ENCODE data around the gene RUBCN. TPM values are rescaled to one million over a fixed set of nuclear protein-coding genes. Genes with fewer than 3 reads are reported as not detected.
A peak's percentile ranks its signal among the peaks of the same experiment; 100 is the strongest.

RUBCN gene
- 10 to 100 TPM in 7 of 8 experiments, 1 to 10 TPM in 1; 5.3 to 21.6 (median 15.3) TPM for total RNA-seq

GRCh38 chr3:197736491-197737318 is at the start of gene RUBCN:
RUBCN (minus strand) TSS chr3:197736904; CDS start chr3:197736719, 185 bp downstream.
- peak; percentile 95 to 98 (median 97) for ATAC-seq (replicated peaks in 6 of 8)
- Histone ChIP-seq H3K4me3 (peak within 1 kb of the TSS; percentile 89 to 97 (median 92)), H3K27ac (peak within 1 kb of the TSS; percentile 59 to 69), H3K4me1 (replicated peaks in 1 of 2) (peaks cover 9 to 16% of the 10 kb centered on the region in 2 donors)
- in situ Hi-C loops (cut with MboI; ENCODE audit: low pct_unique_long_range_greater_than_20kb in 2 of 9, low sequenced_read_pairs in 9 of 9, unreplicated experiment in 9 of 9): no loop called here
- 0 to 4% methylated on average over 1 to 4 of the region's 92 CpGs; no CpG with 5 or more reads in 8 of the 10 experiments for WGBS, 10 experiments

GRCh38 chr3:197784019-197784585 is 47.4 kb upstream of the RUBCN start:
- Histone ChIP-seq H3K4me3 (no peak overlapping the region), H3K4me1 (replicated peaks in 1 of 2) (no peaks in the 10 kb centered on the region), H3K27ac (no peak overlapping the region)
- ATAC-seq (replicated peaks in 6 of 8): no peak
- in situ Hi-C loops (cut with MboI; ENCODE audit: low pct_unique_long_range_greater_than_20kb in 2 of 9, low sequenced_read_pairs in 9 of 9, unreplicated experiment in 9 of 9): no loop called here
- 86 to 100% (median 96%) methylated on average over 1 to 7 of the region's 7 CpGs for WGBS, 10 experiments

GRCh38 chr3:197782230-197782629 is 45.5 kb upstream of the RUBCN start:
- H3K4me1 ChIP-seq (replicated peaks in 1 of 2): no peaks in the 10 kb centered on the region
- 40 to 100% (median 83%) methylated on average over 1 to 3 of the region's 4 CpGs; no CpG with 5 or more reads in 1 of the 10 experiments for WGBS, 10 experiments
- H3K27ac ChIP-seq: no peak overlapping the region
- no peak overlapping the region for H3K4me3 ChIP-seq
- in situ Hi-C loops (cut with MboI; ENCODE audit: low pct_unique_long_range_greater_than_20kb in 2 of 9, low sequenced_read_pairs in 9 of 9, unreplicated experiment in 9 of 9): no loop called here
- ATAC-seq (replicated peaks in 6 of 8): no peak

GRCh38 chr3:197775317-197775716 is 38.6 kb upstream of the RUBCN start:
- ATAC-seq (replicated peaks in 6 of 8): no peak
- H3K27ac ChIP-seq: no peak overlapping the region
- H3K4me1 ChIP-seq (replicated peaks in 1 of 2): no peaks in the 10 kb centered on the region
- in situ Hi-C loops (cut with MboI; ENCODE audit: low pct_unique_long_range_greater_than_20kb in 2 of 9, low sequenced_read_pairs in 9 of 9, unreplicated experiment in 9 of 9): no loop called here
- H3K4me3 ChIP-seq: no peak overlapping the region
- 70 to 100% (median 95%) methylated on average over 2 to 7 of the region's 7 CpGs; no CpG with 5 or more reads in 1 of the 10 experiments for WGBS, 10 experiments

GRCh38 chr3:197761784-197762183 is 25.1 kb upstream of the RUBCN start:
- Histone ChIP-seq H3K4me3 (no peak overlapping the region), H3K4me1 (replicated peaks in 1 of 2) (no peaks in the 10 kb centered on the region), H3K27ac (no peak overlapping the region)
- in situ Hi-C loops (cut with MboI; ENCODE audit: low pct_unique_long_range_greater_than_20kb in 2 of 9, low sequenced_read_pairs in 9 of 9, unreplicated experiment in 9 of 9): no loop called here
- no peak for ATAC-seq (replicated peaks in 6 of 8)

- WGBS, 10 experiments: 92 to 100% (median 100%) methylated on average over 3 to 4 of the region's 4 CpGs; no CpG with 5 or more reads in 3 of the 10 experiments
- ATAC-seq (replicated peaks in 6 of 8): no peak
- no peak overlapping the region for H3K27ac ChIP-seq
- in situ Hi-C loops (cut with MboI; ENCODE audit: low pct_unique_long_range_greater_than_20kb in 2 of 9, low sequenced_read_pairs in 9 of 9, unreplicated experiment in 9 of 9): no loop called here
- no peaks in the 10 kb centered on the region for H3K4me1 ChIP-seq (replicated peaks in 1 of 2)
- no peak overlapping the region for H3K4me3 ChIP-seq
Observed at GRCh38 chr3:197758512-197758911, 21.8 kb upstream of the RUBCN start.

- peaks cover 5 to 12% of the 10 kb centered on the region in 2 donors for H3K4me1 ChIP-seq (replicated peaks in 1 of 2)
- 77 to 100% (median 93%) methylated on average over 2 to 3 of the region's 3 CpGs for WGBS, 10 experiments
- H3K4me3 ChIP-seq: no peak overlapping the region
- no peak overlapping the region for H3K27ac ChIP-seq
- in situ Hi-C loops (cut with MboI; ENCODE audit: low pct_unique_long_range_greater_than_20kb in 2 of 9, low sequenced_read_pairs in 9 of 9, unreplicated experiment in 9 of 9): no loop called here
- no peak for ATAC-seq (replicated peaks in 6 of 8)
Observed at GRCh38 chr3:197756704-197757103, 20.0 kb upstream of the RUBCN start.

- H3K4me1 ChIP-seq (replicated peaks in 1 of 2): peaks cover 5 to 13% of the 10 kb centered on the region in 2 donors
- no peak overlapping the region for H3K4me3 ChIP-seq
- ATAC-seq (replicated peaks in 6 of 8): no peak
- in situ Hi-C loops (cut with MboI; ENCODE audit: low pct_unique_long_range_greater_than_20kb in 2 of 9, low sequenced_read_pairs in 9 of 9, unreplicated experiment in 9 of 9): no loop called here
- 76 to 100% (median 100%) methylated on average over 2 to 3 of the region's 3 CpGs for WGBS, 10 experiments
- no peak overlapping the region for H3K27ac ChIP-seq
Observed at GRCh38 chr3:197753263-197753662, 16.6 kb upstream of the RUBCN start.

GRCh38 chr3:197752107-197752506 is 15.4 kb upstream of the RUBCN start:
- no peak for ATAC-seq (replicated peaks in 6 of 8)
- Histone ChIP-seq H3K4me1 (replicated peaks in 1 of 2) (peaks cover 5 to 13% of the 10 kb centered on the region in 2 donors), H3K27ac (no peak overlapping the region), H3K4me3 (peak overlapping the region; percentile 62 to 77 (median 68))
- in situ Hi-C loops (cut with MboI; ENCODE audit: low pct_unique_long_range_greater_than_20kb in 2 of 9, low sequenced_read_pairs in 9 of 9, unreplicated experiment in 9 of 9): no loop called here
- WGBS, 10 experiments: 20 to 100% (median 71%) methylated on average over 1 to 4 of the region's 5 CpGs; no CpG with 5 or more reads in 5 of the 10 experiments

- Histone ChIP-seq H3K4me1 (replicated peaks in 1 of 2) (peaks cover 5 to 13% of the 10 kb centered on the region in 2 donors), H3K27ac (peak overlapping the region; percentile 78 to 87), H3K4me3 (peak overlapping the region; percentile 62 to 77 (median 68))
- ATAC-seq (replicated peaks in 6 of 8): peak in 2 of 8 experiments; percentile 4 to 13
- in situ Hi-C loops (cut with MboI; ENCODE audit: low pct_unique_long_range_greater_than_20kb in 2 of 9, low sequenced_read_pairs in 9 of 9, unreplicated experiment in 9 of 9): no loop called here
- WGBS, 10 experiments: 0 to 8% (median 3%) methylated on average over 3 to 26 of the region's 36 CpGs; no CpG with 5 or more reads in 1 of the 10 experiments
Observed at GRCh38 chr3:197750858-197751737, 14.4 kb upstream of the RUBCN start.

- H3K4me1 ChIP-seq (replicated peaks in 1 of 2): peaks cover 5 to 13% of the 10 kb centered on the region in 2 donors
- WGBS, 10 experiments: 0 to 5% (median 0%) methylated on average over 1 to 9 of the region's 43 CpGs; no CpG with 5 or more reads in 4 of the 10 experiments
- H3K4me3 ChIP-seq: peak overlapping the region; percentile 62 to 77 (median 68)
- in situ Hi-C loops (cut with MboI; ENCODE audit: low pct_unique_long_range_greater_than_20kb in 2 of 9, low sequenced_read_pairs in 9 of 9, unreplicated experiment in 9 of 9): no loop called here
- peak; percentile 17 to 52 (median 28) for ATAC-seq (replicated peaks in 6 of 8)
- peak overlapping the region; percentile 78 to 87 for H3K27ac ChIP-seq
Observed at GRCh38 chr3:197750396-197750831, 13.7 kb upstream of the RUBCN start.

GRCh38 chr3:197749601-197750395 is 13.1 kb upstream of the RUBCN start, which contains the start of gene FYTTD1:
FYTTD1 (plus strand) TSS chr3:197749883; CDS start chr3:197749972, 89 bp downstream.
- WGBS, 10 experiments: 0 to 4% (median 1%) methylated on average over 3 to 30 of the region's 104 CpGs; no CpG with 5 or more reads in 5 of the 10 experiments
- Histone ChIP-seq H3K4me1 (replicated peaks in 1 of 2) (peaks cover 5 to 13% of the 10 kb centered on the region in 2 donors), H3K4me3 (peak within 1 kb of the TSS; percentile 62 to 77 (median 68)), H3K27ac (peak within 1 kb of the TSS; percentile 78 to 87)
- in situ Hi-C loops (cut with MboI; ENCODE audit: low pct_unique_long_range_greater_than_20kb in 2 of 9, low sequenced_read_pairs in 9 of 9, unreplicated experiment in 9 of 9): no loop called here
- ATAC-seq (replicated peaks in 6 of 8): peak; percentile 80 to 95 (median 94)

All from motor neuron (in vitro differentiated cells).